Measurements from ENCODE around the gene FAM171A1. TPM values are rescaled to one million over a fixed set of nuclear protein-coding genes. Genes with fewer than 3 reads are reported as not detected.
A peak's percentile ranks its signal among the peaks of the same experiment; 100 is the strongest.
"Not testable (repeated sequence)": the region's sequence is repeated elsewhere in the genome, so short reads cannot be mapped to it uniquely, and the experiment has no call there.

Gene FAM171A1
- total RNA-seq, 1 donor from 2014 or later: 8.6 TPM

DNA sequence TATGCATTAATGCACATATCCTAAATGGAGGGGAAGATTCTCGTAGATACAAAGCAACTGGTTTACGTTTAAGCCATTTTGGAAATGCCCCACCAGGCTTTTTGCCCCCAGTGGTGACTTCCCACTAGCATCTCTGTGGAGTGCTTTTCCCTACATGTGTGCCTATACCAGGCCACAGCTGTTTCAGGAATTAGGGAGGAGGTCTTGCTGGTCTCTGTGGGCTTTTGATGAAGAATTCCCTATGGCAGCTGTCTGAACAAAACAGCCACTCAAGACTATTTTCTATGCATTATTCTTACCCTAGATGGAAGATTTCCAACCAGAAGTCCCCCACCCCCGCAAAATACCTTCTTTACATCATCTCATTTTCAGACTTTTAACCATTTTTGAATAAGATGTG, 150.6 kb downstream of the FAM171A1 start:
- no peak for ATAC-seq
- DNase-seq (ENCODE audit: low spot score): no peak

DNA sequence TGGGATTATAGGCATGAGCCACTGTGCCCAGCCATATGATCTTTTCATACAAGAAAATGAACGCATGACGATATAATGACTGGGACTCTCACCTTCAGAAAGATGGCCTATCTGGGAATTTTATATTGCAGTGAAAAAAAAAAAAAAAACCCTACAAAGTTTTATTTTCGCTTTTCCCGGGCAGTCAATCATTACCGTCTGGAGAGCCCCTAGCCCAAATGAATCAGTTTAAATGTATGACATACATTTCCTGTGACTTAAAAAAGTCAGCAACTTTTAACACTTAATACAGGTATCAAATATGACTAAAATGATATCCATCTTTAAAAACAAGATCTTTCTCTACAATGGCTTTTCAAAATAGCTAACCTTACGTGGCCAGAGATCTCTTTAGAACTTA, 154.4 kb downstream of the FAM171A1 start:
- no peak for ATAC-seq
- DNase-seq (ENCODE audit: low spot score): no peak

DNA sequence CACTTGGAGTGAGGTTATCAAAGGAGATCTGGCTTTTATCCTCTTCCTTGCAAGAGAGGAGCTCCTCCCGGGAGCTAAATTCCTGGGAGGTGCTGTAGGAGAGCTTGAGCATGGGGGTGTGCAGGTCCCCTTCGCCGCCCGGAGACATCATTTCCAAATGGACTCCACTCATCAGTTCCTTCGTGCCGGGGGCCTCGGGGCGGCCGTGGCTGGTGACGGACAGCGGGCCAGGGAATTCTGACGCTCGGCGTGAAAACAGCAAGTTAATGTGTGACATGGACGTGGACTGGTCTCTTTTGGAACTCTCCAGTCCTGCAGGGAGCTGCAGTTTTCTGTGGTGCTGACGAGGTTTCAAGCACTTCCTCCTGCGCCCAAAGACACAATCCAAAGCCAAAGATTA, 156.9 kb downstream of the FAM171A1 start:
- DNase-seq (ENCODE audit: low spot score) (no peak), ATAC-seq (no peak)

DNA sequence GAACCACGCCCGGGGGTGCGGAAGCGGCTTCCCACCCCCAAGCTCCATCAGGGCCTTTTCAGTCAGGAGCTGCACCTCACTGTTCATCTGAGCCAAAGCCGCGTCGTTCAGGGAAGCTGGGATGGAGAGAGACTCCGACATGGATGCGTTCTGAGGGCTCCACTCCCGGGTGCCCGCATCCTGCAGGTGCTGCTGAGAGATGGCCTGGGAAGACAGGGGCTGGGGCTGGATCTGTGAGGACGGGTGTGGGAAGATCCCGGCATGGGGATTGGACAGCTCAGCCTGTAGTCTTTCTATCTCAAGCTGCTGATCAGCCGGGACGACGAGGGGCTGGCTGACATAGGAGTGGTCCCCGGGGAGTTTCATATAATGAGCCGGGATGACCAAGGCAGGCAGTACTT, 157.6 kb downstream of the FAM171A1 start:
- DNase-seq (ENCODE audit: low spot score) (no peak), ATAC-seq (no peak)

DNA sequence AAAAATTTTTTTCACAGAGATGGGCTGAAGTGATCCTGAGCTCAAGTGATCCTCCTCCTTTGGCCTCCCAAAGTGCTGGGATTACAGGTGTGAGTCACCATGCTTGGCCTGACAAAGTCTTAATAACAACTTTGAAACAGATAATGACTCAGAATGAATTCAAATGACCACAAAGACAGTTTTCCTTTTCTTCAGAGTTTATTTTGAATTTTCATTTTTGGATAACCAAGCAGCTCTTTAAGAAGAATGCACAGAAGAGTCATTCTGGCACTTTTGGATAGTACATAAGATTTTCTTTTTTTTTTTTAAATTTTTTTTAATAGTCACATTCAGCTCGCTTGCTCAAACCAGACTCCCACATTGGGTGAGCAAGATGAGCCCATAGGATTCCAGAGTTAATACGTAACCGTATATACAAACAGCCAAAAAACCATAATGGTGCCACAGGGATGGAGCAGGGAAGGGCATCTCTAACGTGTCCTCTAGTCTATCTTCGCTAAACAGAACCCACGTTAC, 159.6 kb downstream of the FAM171A1 start:
- DNase-seq (ENCODE audit: low spot score) (no peak), ATAC-seq (no peak)

DNA sequence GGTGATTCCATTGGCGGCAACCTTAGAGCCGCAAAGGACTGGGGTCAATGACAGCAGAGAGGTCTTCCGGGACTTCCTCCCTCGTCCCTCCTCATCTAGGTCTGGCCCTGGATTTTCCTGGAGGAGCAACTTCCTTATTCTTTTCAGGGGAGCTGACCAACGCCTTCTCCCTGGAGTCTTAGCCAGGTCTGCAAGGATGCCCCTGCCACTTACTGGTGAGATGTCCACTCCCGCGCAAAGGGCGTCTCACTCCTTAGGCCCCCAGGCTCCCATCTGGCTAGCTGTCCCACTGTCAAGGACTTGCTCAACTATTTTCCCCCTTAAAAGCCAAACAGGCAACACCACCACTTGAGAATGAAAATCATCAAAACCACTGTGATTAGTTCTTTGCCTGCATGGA, 160.6 kb downstream of the FAM171A1 start:
- DNase-seq (ENCODE audit: low spot score) (no peak), ATAC-seq (no peak)

DNA sequence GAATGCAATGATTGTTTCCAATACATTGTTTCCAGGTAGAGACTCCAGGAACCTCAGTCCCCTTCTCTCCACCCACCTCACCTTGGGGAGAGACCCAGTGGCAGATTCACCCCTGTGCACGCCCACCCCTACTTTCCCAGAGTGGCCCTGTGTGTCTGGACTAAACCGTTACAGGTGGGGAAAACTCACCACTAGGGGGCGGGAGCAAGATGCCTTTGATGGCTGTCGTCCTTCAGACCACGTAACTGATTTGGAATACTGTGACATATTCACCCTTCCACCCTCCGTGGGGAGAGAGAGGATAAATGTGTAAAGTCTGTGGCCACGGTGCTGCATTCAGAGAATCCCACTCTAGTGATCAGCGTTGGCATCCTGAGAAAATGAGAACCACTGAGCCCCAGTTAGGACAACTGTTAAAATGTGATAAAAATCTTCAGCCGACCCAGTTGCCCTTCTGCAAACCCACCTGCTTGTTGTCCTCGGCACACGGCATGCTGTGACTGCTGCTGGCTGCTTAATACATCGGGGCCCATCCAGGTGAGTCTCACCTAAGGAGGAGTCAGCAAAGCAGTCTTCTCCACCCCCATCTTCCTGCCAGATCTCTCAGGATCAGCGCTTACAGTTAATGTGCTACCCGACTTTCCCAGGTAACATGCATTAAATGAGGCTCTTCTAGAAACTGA, 161.1 kb downstream of the FAM171A1 start:
- ATAC-seq (peak; percentile 97), DNase-seq (ENCODE audit: low spot score) (peak; percentile 73)

DNA sequence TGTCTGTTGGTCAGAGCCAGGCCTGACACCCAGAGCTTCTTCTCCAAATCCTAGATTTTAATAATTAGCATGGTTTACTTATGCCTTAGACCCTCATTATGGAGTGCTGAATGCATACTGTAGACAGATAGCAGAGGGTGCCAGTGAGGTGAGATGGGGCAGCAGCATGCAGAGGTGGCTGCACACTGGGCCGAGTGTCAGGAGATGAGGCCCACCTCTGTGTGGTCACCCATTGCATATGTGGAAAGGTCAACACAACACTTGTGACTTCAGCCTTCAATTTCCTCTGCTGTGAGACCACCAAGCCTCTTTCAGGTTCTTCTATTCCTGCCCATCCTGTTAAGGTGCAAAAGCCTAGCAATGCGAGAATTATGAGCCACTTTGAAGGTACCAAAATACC, 162.9 kb downstream of the FAM171A1 start:
- DNase-seq (ENCODE audit: low spot score): no peak
- no peak for ATAC-seq

DNA sequence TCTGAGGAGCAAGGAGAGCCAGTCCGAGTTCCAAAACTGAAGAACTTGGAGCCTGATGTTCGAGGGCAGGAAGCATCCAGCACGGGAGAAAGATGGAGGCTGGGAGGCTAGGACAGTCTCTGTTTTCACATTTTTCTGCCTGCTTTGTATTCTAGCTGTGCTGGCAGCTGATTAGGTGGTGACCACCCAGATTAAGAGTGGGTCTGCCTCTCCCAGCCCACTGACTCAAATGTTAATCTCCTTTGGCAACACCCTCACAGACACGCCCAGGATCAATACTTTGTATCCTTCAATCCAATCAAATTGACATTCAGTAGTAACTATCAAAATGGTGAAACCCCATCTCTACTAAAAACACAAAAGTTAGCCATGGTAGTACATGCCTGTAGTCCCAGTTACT, 163.7 kb downstream of the FAM171A1 start:
- ATAC-seq; DNase-seq (ENCODE audit: low spot score): not testable (repeated sequence)

DNA sequence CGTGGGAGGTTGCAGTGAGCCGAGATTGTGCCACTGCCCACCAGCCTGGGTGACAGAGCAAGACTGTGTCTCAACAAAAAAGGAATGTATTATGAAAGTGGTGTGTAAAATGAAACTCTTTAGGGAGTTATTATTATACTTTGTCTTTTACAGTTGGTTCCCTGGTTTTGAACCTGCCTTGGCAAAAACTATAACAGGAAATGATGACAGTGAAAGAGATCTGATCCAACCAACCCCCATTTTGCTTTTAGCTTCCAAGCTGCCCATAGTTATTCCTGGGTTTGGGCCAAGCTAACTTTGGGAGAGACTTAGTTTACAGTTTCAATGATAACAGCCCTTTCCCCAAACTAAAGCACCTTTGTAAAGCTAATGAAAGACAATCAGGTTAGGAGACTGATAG, 168.4 kb downstream of the FAM171A1 start:
- ATAC-seq: no peak
- no peak for DNase-seq (ENCODE audit: low spot score)

DNA sequence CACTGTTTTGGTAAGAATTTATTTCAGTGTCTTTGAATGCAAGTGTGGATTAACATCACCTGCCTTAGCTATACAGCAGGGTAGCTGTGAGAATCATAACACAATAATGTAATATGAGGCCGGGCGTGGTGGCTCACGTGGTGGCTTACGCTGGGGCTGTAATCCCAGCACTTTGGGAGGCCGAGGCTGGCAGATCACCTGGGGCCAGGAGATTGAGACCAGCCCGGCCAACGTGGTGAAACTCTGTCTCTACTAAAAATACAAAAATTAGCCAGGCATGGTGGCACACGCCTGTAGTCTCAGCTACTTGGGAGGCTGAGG, 168.8 kb downstream of the FAM171A1 start:
- DNase-seq (ENCODE audit: low spot score); ATAC-seq: not testable (repeated sequence)

DNA sequence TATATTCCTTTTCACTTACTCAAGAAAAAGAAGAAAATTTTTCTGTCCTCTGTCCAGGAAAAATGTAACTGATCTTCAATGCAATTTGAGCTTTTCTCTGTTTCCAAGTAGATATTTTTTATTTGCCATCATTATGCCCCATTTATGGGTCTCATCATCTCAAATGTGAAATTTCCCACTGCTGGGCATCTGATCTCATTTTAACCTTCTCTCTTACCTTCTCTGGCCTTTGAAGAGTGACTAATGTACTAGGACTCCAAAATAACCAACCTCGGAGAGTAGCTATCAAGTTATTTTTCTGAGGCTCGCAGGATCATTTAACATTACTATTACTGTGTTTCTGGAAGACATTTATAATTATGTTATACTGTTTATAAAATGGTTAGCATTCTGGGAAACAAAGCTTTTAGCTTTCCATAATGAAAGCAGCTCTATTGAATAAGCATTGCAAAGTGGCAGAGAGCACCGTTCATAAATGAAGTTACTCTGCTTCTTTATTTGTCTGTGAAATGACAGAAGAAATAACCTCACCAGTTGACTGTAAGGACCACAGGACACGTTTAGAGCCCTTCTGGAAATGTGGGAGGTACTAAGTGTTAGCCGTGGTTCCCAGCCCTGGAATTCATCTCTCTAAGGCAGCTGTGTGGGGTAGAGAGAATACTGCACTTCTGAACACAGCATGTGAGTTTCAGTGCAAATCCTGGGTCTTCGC, 169.3 kb downstream of the FAM171A1 start:
- ATAC-seq (no peak), DNase-seq (ENCODE audit: low spot score) (no peak)

DNA sequence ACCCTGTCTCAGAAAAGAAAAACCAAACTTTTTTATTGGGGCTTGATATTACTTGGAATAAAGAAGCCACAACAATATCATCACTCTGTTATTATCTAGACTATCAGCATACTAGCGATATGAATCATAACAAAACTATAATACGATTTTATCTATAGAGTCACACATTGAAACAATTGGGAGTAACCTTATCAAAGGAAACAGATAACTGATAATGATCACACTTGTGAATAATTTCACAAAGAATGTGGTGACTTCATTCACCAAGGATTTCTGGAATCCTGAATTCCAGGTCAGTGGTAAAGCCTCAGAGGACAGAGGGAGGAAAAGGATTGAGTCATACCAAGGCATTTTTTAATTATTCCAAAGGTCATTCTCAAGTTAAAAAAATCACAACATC, 170.5 kb downstream of the FAM171A1 start:
- ATAC-seq: no peak
- no peak for DNase-seq (ENCODE audit: low spot score)

DNA sequence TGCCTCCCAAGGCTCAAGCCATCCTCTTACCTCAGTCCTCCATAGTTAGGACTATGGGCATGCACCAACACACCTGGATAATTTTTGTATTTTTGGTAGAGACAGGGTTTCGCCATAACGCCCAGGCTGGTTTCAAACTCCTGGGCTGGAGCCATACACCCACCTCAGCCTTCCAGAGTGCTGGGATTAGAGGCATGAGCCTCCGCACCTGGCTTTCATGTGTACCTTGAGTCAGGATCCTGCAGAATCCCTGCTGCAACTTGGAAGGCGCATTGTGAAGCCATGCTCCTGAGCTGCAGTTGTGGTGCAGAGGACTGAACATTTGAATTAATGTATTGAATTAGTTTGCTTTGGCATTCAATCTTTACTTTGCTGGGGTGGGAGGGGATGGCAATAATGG, 173.2 kb downstream of the FAM171A1 start:
- DNase-seq (ENCODE audit: low spot score): no peak
- no peak for ATAC-seq

DNA sequence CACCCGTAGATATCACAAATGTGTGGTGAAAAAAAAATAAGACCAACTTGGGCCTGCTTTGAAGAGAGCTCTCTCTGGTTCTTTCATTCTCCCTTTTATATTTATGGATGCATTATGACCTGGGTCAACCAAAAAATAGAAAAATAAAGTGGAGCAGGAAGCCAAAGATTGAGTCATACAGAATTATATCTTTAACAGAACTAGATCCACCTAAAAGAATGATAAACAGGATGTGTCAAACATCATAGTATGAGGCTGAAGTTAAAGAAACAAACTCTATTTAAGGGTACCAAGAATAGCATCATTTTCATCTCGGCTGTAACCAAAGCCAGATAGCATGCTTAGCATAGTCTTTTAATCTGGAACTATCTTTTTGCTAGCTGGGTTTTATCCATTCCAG, 173.8 kb downstream of the FAM171A1 start:
- DNase-seq (ENCODE audit: low spot score) (no peak), ATAC-seq (no peak)

DNA sequence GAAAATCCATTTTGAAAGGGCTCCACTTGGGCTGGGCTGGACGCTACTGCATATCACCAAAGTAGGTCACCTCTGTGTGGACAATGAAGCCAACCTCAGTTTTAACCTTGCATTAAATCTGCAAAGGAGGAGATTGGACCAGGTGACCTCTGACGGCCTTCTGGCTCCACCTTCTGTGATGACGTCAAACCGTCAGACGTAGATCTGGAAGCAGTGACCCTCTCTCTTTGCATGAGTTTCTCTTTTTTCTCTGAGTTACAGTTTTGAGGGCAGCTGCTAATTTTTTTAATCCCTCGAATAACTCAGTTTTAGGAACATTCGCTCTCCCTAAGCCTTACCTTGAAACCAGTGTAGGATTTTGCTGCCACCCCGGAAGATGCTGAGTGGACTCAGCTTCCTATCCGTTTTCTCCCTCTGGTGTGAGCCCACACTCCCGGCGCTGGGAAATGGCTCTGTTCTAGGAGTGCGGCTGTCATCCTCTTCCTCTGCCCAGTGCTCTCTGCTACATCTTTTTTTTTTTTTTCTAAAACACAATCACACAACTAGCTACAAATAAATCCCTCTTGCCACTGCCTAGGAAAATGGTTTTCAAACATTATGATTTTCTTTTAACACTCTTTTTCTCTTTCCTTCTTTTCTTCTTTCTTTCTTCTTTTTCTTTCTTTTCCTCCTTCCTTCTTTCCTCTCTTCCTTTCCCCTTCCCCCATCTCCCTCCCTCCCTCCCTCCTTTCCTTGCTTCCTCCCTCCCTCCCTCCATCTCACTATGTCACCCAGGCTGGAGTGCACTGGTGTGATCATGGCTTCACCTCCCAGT, 174.9 kb downstream of the FAM171A1 start:
- DNase-seq (ENCODE audit: low spot score) (no peak), ATAC-seq (peak; percentile 19)

DNA sequence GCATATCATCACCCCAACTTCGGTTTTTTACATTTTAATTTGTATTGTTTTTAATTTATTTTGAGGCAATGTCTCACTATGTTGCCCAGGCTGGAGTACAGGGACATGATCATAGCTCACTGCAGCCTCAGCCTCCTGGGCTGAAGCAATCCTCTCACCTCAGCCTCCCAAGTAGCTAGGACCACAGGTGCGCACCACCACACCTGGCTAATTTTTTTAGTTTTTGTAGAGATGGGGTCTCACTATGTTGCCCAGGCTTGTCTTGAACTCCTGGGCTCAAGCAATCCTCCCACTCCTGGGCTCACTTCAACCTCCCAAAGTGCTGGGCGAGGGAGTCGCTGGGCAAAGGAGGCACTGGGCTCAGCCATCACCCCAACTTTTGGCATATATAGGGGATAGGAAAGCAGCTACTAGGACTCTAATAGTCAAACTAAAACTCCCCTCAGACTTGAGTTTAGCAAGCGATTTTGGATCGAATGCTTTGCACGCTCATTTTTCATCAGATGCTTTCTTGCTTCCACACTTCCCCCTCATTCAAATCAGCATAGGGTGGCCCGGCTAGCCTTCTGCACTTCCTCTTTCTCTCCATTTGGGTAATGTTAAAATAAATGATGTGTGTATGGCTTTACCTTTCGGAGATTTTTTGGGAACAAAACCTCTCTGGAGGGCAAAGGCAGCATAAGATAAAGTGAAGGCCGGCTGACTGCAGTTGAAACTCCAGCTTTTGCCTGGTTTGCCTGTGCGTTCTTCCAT, 181.8 kb downstream of the FAM171A1 start:
- no peak for ATAC-seq
- DNase-seq (ENCODE audit: low spot score): no peak

DNA sequence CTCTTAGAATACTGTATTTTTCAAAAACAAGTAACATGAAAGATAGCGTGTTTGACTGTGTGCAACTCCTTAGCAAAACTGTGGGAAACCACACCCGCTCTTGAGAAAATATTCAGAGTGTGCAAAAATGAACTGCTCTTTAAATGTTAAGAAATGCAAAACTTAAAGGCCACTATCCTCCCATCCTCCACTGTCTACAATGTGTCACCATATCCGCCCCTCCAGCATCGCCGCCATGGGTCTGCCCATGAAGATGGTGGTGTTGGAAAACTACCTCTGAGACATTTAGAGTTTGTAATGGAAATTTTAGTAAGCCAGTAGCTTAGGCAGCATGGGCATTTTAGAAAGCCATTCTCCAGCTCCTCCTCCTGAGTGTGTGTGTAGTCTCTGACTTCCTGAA, 182.5 kb downstream of the FAM171A1 start:
- DNase-seq (ENCODE audit: low spot score): no peak
- ATAC-seq: no peak

DNA sequence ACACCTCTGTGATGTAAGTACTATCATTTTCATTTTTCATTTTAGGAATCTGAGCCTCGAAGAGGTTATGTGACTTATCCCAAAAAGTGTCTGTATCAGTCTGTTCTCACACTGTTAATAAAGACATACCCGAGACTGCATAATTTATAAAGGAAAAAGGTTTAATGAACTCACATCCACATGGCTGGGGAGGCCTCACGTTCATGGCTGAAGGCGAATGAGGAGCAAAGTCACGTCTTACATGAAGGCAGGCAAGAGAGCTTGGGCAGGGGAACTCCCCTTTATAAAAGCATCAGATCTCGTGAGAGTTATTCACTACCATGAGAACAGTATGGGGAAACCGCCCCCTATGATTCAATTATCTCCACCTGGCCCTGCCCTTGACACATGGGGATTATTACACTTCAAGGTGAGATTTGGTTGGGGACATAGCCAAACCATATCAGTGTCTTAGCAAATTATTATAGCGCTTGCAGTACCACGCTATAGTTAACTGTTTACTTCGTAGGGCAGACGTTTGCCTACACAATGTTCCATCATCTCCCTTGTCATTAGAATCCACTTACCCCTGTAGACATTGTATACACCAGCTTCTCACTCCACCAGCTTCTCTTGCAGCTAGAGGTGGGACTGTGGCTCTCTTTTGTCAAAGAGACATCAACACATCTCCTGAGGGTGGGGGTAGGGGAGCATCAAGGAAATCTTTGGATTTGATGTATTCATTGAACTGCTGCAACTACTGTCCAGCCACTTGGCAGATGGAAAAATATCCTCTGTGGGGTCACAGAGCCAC, 187.2 kb downstream of the FAM171A1 start:
- DNase-seq (ENCODE audit: low spot score): no peak
- no peak for ATAC-seq

DNA sequence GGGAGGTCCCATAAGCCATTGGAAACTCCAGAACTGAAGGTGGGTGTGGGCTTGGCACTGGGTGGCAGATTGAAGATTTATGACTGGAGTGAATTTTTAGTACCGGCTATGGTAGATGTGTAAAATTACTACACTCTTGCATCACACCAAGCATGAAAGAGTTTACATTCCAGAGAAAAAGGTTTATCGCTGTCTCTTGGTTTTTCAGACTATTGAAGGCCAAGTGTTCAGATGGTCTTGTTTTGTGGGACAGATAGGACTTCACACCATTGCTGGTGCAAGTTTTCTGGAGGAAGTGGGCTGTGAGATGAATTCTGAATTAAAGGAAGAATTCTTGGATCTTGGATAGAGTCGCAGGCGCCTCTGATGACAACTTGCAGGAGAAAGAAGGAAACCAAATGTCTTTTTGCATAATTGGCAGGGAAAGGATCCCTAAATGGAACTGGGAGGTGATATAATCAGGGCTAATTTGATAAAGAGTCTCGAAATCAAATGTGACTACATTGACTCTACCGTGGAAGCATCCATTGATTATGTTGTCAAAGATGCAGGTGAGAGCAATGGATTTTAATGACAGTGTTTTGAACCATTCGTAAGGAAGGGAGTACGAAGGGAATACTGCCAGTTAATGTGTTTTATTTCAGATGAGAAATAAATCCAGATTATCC, 188.4 kb downstream of the FAM171A1 start:
- no peak for DNase-seq (ENCODE audit: low spot score)
- no peak for ATAC-seq
